Measurements from ENCODE around the gene SRSF8.

DNA sequence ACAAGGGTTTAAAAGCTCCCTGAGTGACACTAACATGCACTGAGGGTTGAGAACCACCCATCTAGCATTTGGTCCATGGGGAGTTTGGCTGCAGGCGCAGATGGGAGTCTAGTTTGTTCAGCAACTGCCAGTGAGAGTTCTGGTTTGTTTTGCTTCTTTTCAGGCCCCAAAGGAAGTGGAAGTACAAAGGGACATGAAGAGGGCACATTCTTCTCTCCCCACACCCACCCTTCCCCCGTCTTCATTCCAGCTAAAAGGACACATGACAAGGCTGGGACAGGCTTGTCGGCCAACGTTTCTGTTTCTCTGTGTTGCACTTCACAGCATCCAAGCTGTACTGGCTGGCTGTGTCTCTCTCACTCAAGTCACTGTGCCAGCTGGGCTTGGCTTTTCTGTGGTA lies 14.7 kb downstream of the SRSF8 start:
- no peak for TF ChIP-seq CTCF (IDR thresholded peaks at IDR 0.05)
- TF ChIP-seq POLR2A (IDR thresholded peaks at IDR 0.05) = peak; percentile 19 to 31
